22Rv1 (cell line): ENCODE measurements around the gene NR1I2.

Experiments
- CTCF ChIP-seq: fragments of 450-650 bp; IDR thresholded peaks from 2 replicates; pipeline ENCODE4 v1.5.1; 2017; ENCODE audit warnings: mild to moderate bottlenecking
- ZFX ChIP-seq: fragments of 450-650 bp; IDR thresholded peaks from 2 replicates; pipeline ENCODE4 v1.6.1; 2017; ENCODE audit warnings: antibody characterized with exemption, borderline replicate concordance

- TF ChIP-seq CTCF, result no peak
- no peak for TF ChIP-seq ZFX
Observed at GRCh38 chr3:119795849-119796248, 13.9 kb downstream of the NR1I2 start.
